K562 treated with DMSO at 1 percent for 48 hours (cell line): ENCODE data around the gene DHRS4L2. TPM values are rescaled to one million over a fixed set of nuclear protein-coding genes. Genes with fewer than 3 reads are reported as not detected.

Source experiments
- total RNA-seq: library from RNA; unstranded; fragments of 300-600 nt; gene quantifications from 2 replicates; pipeline ENCODE4 v1.2.3, GENCODE V29; 2022; ENCODE audit warnings: low replicate concordance; ENCODE audit errors: extremely low read depth

Gene DHRS4L2
- total RNA-seq: not detected in 2 replicates

GRCh38 chr14:23988607-23989363, at the start of gene DHRS4L2:
DHRS4L2 (plus strand) TSS chr14:23988929; CDS start chr14:23988948, 19 bp downstream.

GRCh38 chr14:23953464-23954278, 35.1 kb upstream of the DHRS4L2 start, which contains the start of gene DHRS4:
DHRS4 (plus strand) TSS chr14:23953770; CDS start chr14:23953789, 19 bp downstream.

GRCh38 chr14:24051789-24052655, 63.3 kb downstream of the DHRS4L2 start, which contains the start of gene CARMIL3:
CARMIL3 (plus strand) TSS chr14:24052009; CDS start chr14:24052154, 145 bp downstream.

Other genes starting within 250 kb of the DHRS4L2 start
- not detected in 2 replicates for gene DHRS4, start 35.2 kb upstream of the DHRS4L2 start, total RNA-seq
- gene CARMIL3, start 63.1 kb downstream of the DHRS4L2 start, total RNA-seq: not detected in 2 replicates
- gene CPNE6, start 82.6 kb downstream of the DHRS4L2 start, total RNA-seq: not detected in 2 replicates
- gene PCK2, start 105.4 kb downstream of the DHRS4L2 start, total RNA-seq: not detected in 2 replicates
- not detected in 2 replicates for gene DCAF11, start 125.8 kb downstream of the DHRS4L2 start, total RNA-seq
- gene NRL, start 126.0 kb downstream of the DHRS4L2 start, total RNA-seq: not detected in 2 replicates
- not detected in 2 replicates for gene FITM1, start 141.7 kb downstream of the DHRS4L2 start, total RNA-seq
- not detected in 2 replicates for gene PSME1, start 147.3 kb downstream of the DHRS4L2 start, total RNA-seq
- not detected in 2 replicates for gene EMC9, start 152.7 kb downstream of the DHRS4L2 start, total RNA-seq
- gene PSME2, start 157.7 kb downstream of the DHRS4L2 start, total RNA-seq: not detected in 2 replicates
- not detected in 2 replicates for gene RNF31, start 158.6 kb downstream of the DHRS4L2 start, total RNA-seq
- gene IRF9, start 172.3 kb downstream of the DHRS4L2 start, total RNA-seq: not detected in 2 replicates
- gene REC8, start 183.2 kb downstream of the DHRS4L2 start, total RNA-seq: not detected in 2 replicates
- not detected in 2 replicates for gene IPO4, start 199.9 kb downstream of the DHRS4L2 start, total RNA-seq
- gene TM9SF1, start 206.5 kb downstream of the DHRS4L2 start, total RNA-seq: not detected in 2 replicates
- not detected in 2 replicates for gene TSSK4, start 216.8 kb downstream of the DHRS4L2 start, total RNA-seq
- not detected in 2 replicates for gene CHMP4A, start 224.6 kb downstream of the DHRS4L2 start, total RNA-seq
- gene MDP1, start 227.1 kb downstream of the DHRS4L2 start, total RNA-seq: not detected in 2 replicates
- not detected in 2 replicates for gene NEDD8, start 243.4 kb downstream of the DHRS4L2 start, total RNA-seq
- gene GMPR2, start 244.0 kb downstream of the DHRS4L2 start, total RNA-seq: not detected in 2 replicates